Muscle of leg (tissue), 16 donors: ENCODE data around the gene CERS3. TPM values are rescaled to one million over a fixed set of nuclear protein-coding genes. Genes with fewer than 3 reads are reported as not detected.

Source experiments
- DNase-seq: peaks from one replicate; pipeline ENCODE4 v3.0.0; 2013
- H3K27ac ChIP-seq: one replicate; pipeline ENCODE4 v1.5.1; 2013; ENCODE audit warnings: mild to moderate bottlenecking, low read length, control low read depth
- H3K27me3 ChIP-seq: one replicate; pipeline ENCODE4 v1.6.1; 2013; ENCODE audit warnings: low read length; ENCODE audit not compliant: control insufficient read depth, insufficient read depth
- H3K36me3 ChIP-seq: one replicate; pipeline ENCODE4 v1.6.1; 2013; ENCODE audit warnings: low read length; ENCODE audit not compliant: control insufficient read depth, insufficient read depth
- H3K4me1 ChIP-seq: one replicate; pipeline ENCODE4 v1.6.1; 2013; ENCODE audit warnings: low read length; ENCODE audit not compliant: control insufficient read depth, insufficient read depth
- H3K4me3 ChIP-seq: one replicate; pipeline ENCODE4 v1.5.1; 2013; ENCODE audit warnings: low read length, control low read depth
- H3K9me3 ChIP-seq: replicated peaks from 2 replicates; pipeline ENCODE4 v1.6.1; 2013; ENCODE audit warnings: low read depth, low read length; ENCODE audit not compliant: control insufficient read depth
- WGBS: methylation state at CpG from one replicate; pipeline ENCODE4 v1.1.5; 2013; ENCODE audit warnings: missing lambda C conversion rate; ENCODE audit not compliant: insufficient coverage; 5-methylcytosine and 5-hydroxymethylcytosine counted together
- long read RNA-seq, 11 donors: transcript quantifications; one replicate each; lab custom pipeline, GENCODE V29; 2026
- polyA plus RNA-seq, 8 donors: library from polyadenylated mRNA; unstranded; fragments of 120-200 nt; gene quantifications; one replicate each; pipeline versions ENCODE4 v1.2.1 to v1.2.3, GENCODE V29; 2013; ENCODE audit warnings: inconsistent platforms in 1 of 8, low replicate concordance in 1 of 8; ENCODE audit not compliant: insufficient read length in 8 of 8, insufficient read depth in 1 of 8
- total RNA-seq: library from RNA; stranded (reverse); fragments of 120-200 nt; gene quantifications from one replicate; pipeline ENCODE4 v1.2.4, GENCODE V29; 2013

CERS3 gene
- total RNA-seq (0.58 TPM), polyA plus RNA-seq (1 to 10 TPM in 6 of 8 donors, under 1 TPM in 2; 0.48 to 4.0 (median 1.7) TPM)
- long read RNA-seq, donor 1: 0 reads
- long read RNA-seq, donor 2: 0 reads
- long read RNA-seq, donor 3: 0 reads
- long read RNA-seq, donor 4: 0 reads
- long read RNA-seq, donor 5: 0 reads
- long read RNA-seq, donor 6: 0 reads
- long read RNA-seq, donor 7: 0 reads
- long read RNA-seq, donor 8: 0 reads
- long read RNA-seq, donor 9: 0 reads
- long read RNA-seq, donor 10: 0 reads
- long read RNA-seq, donor 11: 0 reads

- H3K4me1 ChIP-seq: peaks cover 11% of the 10 kb centered on the region
- H3K36me3 ChIP-seq: no peaks in the 10 kb centered on the region
- no peak within 1 kb of the TSS for H3K27ac ChIP-seq
- DNase-seq: no peak
- 92% methylated on average over 4 of the region's 10 CpGs for WGBS
- no peaks in the 10 kb centered on the region for H3K9me3 ChIP-seq
- peaks cover 3% of the 10 kb centered on the region for H3K27me3 ChIP-seq
- no peak within 1 kb of the TSS for H3K4me3 ChIP-seq
Observed at GRCh38 chr15:100528833-100529428, at the start of gene CERS3. Gene CERS3, minus strand, starts transcription at chr15:100528950. Its CDS starts 27,101 bp downstream, at chr15:100501849.

DNA sequence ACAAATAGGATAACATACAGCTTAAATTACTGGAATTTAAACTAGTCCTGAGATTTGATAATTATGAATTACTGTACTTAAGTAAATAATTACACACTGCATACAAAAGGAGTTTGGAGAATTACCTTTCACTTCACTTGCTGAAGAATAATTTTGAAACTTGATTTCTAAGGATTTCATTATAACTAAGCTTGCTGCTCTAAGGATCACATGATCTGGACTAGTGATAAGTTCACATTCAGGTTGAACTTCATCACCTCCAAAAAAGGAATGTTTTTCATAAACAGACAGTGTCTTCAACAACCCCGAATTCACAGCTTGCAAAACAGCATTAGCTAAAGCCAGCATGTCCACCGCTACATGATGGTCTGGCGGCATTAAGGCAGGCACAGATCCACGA, 44.8 kb upstream of the CERS3 start:
- Histone ChIP-seq H3K27me3 (no peaks in the 10 kb centered on the region), H3K9me3 (no peaks in the 10 kb centered on the region), H3K27ac (no peak overlapping the region), H3K4me1 (no peaks in the 10 kb centered on the region), H3K4me3 (no peak overlapping the region), H3K36me3 (peaks cover 20% of the 10 kb centered on the region)
- 93% methylated on average over 3 of the region's 4 CpGs for WGBS
- DNase-seq: no peak

DNA sequence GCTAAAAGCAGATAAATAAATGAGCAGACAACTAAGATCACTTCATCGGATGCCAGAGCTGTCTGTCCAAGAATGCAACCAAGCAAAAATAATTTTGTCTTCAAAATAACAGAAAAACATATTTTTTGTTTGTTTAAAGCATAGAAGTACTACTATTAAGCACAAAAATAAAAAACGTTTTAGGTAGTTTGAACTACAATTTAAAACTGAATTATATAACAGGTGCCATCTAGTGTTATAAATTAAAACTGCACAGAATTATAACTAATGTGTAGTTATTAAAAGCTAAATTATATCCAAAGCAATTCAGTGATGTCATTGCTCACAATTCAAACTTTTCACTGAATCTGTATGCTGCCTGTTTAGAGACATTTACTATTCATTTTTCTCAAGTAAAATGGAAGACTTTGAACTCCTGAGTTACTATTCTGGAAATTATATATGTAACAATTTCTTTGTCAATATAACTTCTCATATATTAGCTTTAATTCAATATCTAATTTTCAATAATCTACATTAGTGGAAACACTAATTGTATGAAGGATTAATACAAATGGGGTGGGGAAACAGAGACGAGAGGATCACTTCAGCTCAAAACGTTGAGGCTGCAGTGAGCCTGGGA, 43.7 kb upstream of the CERS3 start:
- H3K4me3 ChIP-seq: no peak overlapping the region
- H3K36me3 ChIP-seq: peaks cover 24% of the 10 kb centered on the region
- DNase-seq: peak; percentile 58
- no peaks in the 10 kb centered on the region for H3K9me3 ChIP-seq
- WGBS: no CpG with 5 or more reads among the region's 4 CpGs
- H3K27me3 ChIP-seq: no peaks in the 10 kb centered on the region
- no peak overlapping the region for H3K27ac ChIP-seq
- no peaks in the 10 kb centered on the region for H3K4me1 ChIP-seq

DNA sequence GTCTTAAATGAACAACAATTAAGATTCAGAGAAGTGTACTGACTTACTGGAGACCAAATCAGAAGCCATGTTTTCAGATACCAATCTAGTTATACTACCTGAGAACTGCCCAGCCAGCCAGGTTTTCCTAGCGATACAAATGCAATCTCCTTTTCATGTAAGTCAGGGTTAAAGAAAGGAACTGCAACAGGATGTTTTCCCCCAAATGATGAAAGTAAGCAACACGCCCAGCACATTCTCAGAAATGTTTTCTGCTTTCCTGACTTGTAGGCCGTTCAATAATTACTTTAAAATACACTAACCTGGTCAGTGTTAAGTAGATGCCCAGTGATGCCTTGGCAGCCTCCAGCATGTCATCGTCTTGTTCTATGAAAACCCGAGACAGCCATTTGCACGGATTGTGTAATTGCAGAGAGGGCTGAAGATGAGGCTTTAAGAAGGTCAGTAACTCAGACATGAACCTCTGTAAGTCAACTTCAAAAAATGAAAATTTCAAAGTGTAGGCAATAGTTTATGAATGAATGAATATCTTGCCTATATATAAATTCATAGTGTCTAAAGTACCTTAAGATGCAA, 42.9 kb upstream of the CERS3 start:
- no peak overlapping the region for H3K4me3 ChIP-seq
- peaks cover 24% of the 10 kb centered on the region for H3K36me3 ChIP-seq
- H3K4me1 ChIP-seq: no peaks in the 10 kb centered on the region
- H3K27ac ChIP-seq: no peak overlapping the region
- H3K9me3 ChIP-seq: no peaks in the 10 kb centered on the region
- no peak for DNase-seq
- H3K27me3 ChIP-seq: no peaks in the 10 kb centered on the region
- WGBS: 100% methylated on average over 1 of the region's 6 CpGs

- peak; percentile 30 for DNase-seq
- H3K27me3 ChIP-seq: no peaks in the 10 kb centered on the region
- no peaks in the 10 kb centered on the region for H3K9me3 ChIP-seq
- no peak overlapping the region for H3K27ac ChIP-seq
- peaks cover 24% of the 10 kb centered on the region for H3K36me3 ChIP-seq
- no CpG with 5 or more reads among the region's 4 CpGs for WGBS
- no peak overlapping the region for H3K4me3 ChIP-seq
- no peaks in the 10 kb centered on the region for H3K4me1 ChIP-seq
Observed at GRCh38 chr15:100570735-100571313, 42.1 kb upstream of the CERS3 start.

DNA sequence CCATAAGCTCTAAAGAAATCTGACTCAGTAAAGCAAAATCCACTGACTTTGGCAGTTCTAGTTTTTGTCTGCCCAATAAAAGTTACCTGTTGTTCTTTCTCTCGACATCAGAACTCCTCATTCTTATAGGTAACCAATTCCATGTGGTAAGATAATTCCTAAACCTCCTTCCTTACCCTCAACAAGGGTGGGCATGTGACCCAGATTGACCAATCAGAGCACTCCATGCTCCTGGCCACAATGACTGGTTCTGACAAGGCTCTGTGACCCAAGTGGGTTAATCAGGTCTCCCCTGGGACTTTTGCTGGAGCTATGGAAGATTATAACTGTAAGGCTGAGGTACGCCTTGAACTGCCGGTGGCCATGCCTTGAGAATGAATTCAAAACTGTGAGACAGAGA, 41.5 kb upstream of the CERS3 start:
- no peaks in the 10 kb centered on the region for H3K4me1 ChIP-seq
- H3K4me3 ChIP-seq: no peak overlapping the region
- no peak for DNase-seq
- no peak overlapping the region for H3K27ac ChIP-seq
- no peaks in the 10 kb centered on the region for H3K27me3 ChIP-seq
- H3K36me3 ChIP-seq: peaks cover 24% of the 10 kb centered on the region
- no peaks in the 10 kb centered on the region for H3K9me3 ChIP-seq
- no CpG with 5 or more reads among the region's 3 CpGs for WGBS

- DNase-seq: no peak
- Histone ChIP-seq H3K27me3 (no peaks in the 10 kb centered on the region), H3K27ac (no peak overlapping the region), H3K9me3 (no peaks in the 10 kb centered on the region), H3K36me3 (peaks cover 24% of the 10 kb centered on the region), H3K4me1 (no peaks in the 10 kb centered on the region), H3K4me3 (no peak overlapping the region)
- WGBS: 24% methylated on average over 4 of the region's 8 CpGs
Observed at GRCh38 chr15:100569391-100569790, 40.6 kb upstream of the CERS3 start.

- Histone ChIP-seq H3K9me3 (no peaks in the 10 kb centered on the region), H3K36me3 (peaks cover 20% of the 10 kb centered on the region), H3K4me1 (no peaks in the 10 kb centered on the region), H3K4me3 (no peak overlapping the region), H3K27me3 (no peaks in the 10 kb centered on the region), H3K27ac (no peak overlapping the region)
- DNase-seq: no peak
- 72% methylated on average over 2 of the region's 6 CpGs for WGBS
Observed at GRCh38 chr15:100566850-100567628, 38.3 kb upstream of the CERS3 start.

DNA sequence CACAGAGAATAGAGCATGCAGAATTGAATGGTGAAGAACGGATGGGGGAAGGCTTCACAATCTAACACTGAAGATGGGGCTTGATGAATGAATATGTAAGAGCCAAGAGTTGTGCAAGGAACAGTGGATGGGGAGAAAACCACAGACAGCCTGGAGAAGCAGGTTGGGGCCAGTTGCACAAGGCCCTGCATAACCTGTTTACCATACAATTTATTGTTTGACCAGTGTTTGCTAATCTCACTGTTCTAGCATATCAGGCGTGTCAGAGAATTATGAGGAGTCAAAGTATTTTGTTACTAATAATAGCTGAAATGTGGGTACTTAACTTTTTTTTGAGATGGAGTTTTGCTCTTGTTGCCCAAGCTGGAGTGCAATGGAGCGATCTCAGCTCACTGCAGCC, 36.8 kb upstream of the CERS3 start:
- 83% methylated on average over 1 of the region's 3 CpGs for WGBS
- Histone ChIP-seq H3K27ac (no peak overlapping the region), H3K9me3 (no peaks in the 10 kb centered on the region), H3K4me1 (no peaks in the 10 kb centered on the region), H3K36me3 (peaks cover 15% of the 10 kb centered on the region), H3K4me3 (no peak overlapping the region), H3K27me3 (no peaks in the 10 kb centered on the region)
- no peak for DNase-seq
